SU-DHL-6 (cell line): ENCODE data around the gene SH3PXD2A.

Source experiments
- H2AFZ ChIP-seq: fragments of 200-600 bp; sonication (generic); 2 replicates; pipeline ENCODE4 v1.6.1; 2014; ENCODE audit warnings: low read depth, mild to moderate bottlenecking, moderate library complexity, mixed read lengths, antibody characterized with exemption, low read length; ENCODE audit not compliant: severe bottlenecking
- H3F3A ChIP-seq: fragments of 200-600 bp; shearing (Covaris generic); 2 replicates; pipeline ENCODE4 v1.6.0; 2016; ENCODE audit warnings: antibody characterized with exemption, mild to moderate bottlenecking; ENCODE audit not compliant: insufficient read depth
- H3K27ac ChIP-seq: fragments of 200-600 bp; sonication (generic); 2 replicates; pipeline ENCODE4 v1.5.1; 2016; ENCODE audit warnings: low read depth, mild to moderate bottlenecking, low read length, moderate library complexity, mixed read lengths
- H3K27me3 ChIP-seq: fragments of 200-600 bp; sonication (generic), shearing (Covaris generic); 2 replicates; pipeline ENCODE4 v1.6.0; 2014; ENCODE audit warnings: mild to moderate bottlenecking, low read length
- H3K36me3 ChIP-seq: fragments of 200-600 bp; sonication (generic); 2 replicates; pipeline ENCODE4 v1.6.1; 2014; ENCODE audit warnings: mild to moderate bottlenecking, low read length, mixed read lengths
- H3K4me2 ChIP-seq: fragments of 300-600, 200-600 bp; shearing (Covaris generic), sonication (generic); 2 replicates; pipeline ENCODE4 v1.6.0; 2014; ENCODE audit warnings: low read length, low read depth, mild to moderate bottlenecking; ENCODE audit not compliant: poor library complexity, severe bottlenecking
- H3K4me3 ChIP-seq: fragments of 200-600 bp; sonication (generic); 2 replicates; pipeline ENCODE4 v1.5.1; 2014; ENCODE audit warnings: antibody characterized with exemption, low read length, mild to moderate bottlenecking, mixed read lengths; ENCODE audit not compliant: insufficient read depth, poor library complexity, severe bottlenecking
- H3K79me2 ChIP-seq: fragments of 200-600 bp; sonication (generic); 2 replicates; pipeline ENCODE4 v1.6.1; 2014; ENCODE audit warnings: mild to moderate bottlenecking, low read length, moderate library complexity; ENCODE audit not compliant: insufficient read depth
- H3K9ac ChIP-seq: fragments of 200-600 bp; sonication (generic); 2 replicates; pipeline ENCODE4 v1.7.0; 2014; ENCODE audit warnings: mild to moderate bottlenecking, low read length
- H3K9me2 ChIP-seq: fragments of 200-600 bp; sonication (generic); replicated peaks from 2 replicates; pipeline ENCODE4 v1.6.1; 2014; ENCODE audit warnings: low read length; ENCODE audit not compliant: insufficient read depth
- H3K9me3 ChIP-seq: fragments of 200-600 bp; sonication (generic); 2 replicates; pipeline ENCODE4 v1.6.1; 2014; ENCODE audit warnings: low read length, mixed read lengths; ENCODE audit not compliant: insufficient read depth
- H4K20me1 ChIP-seq: fragments of 200-600 bp; sonication (generic); 2 replicates; pipeline ENCODE4 v1.6.1; 2014; ENCODE audit warnings: low read depth, mild to moderate bottlenecking, antibody characterized with exemption, low read length, moderate library complexity, mixed read lengths
- CTCF ChIP-seq: fragments of 200-600 bp; sonication (generic); IDR thresholded peaks from one replicate; pipeline ENCODE4 v1.5.1; 2017; ENCODE audit warnings: antibody characterized with exemption, mild to moderate bottlenecking, low read length, moderate library complexity; ENCODE audit not compliant: insufficient read depth, poor library complexity, severe bottlenecking
- EZH2phosphoT487 ChIP-seq: fragments of 200-600 bp; sonication (generic), shearing (Covaris generic); conservative IDR thresholded peaks from 2 replicates; pipeline ENCODE4 v1.6.1; 2018; ENCODE audit warnings: mild to moderate bottlenecking, antibody characterized with exemption, low read length, moderate library complexity, mixed read lengths

SH3PXD2A gene

DNA sequence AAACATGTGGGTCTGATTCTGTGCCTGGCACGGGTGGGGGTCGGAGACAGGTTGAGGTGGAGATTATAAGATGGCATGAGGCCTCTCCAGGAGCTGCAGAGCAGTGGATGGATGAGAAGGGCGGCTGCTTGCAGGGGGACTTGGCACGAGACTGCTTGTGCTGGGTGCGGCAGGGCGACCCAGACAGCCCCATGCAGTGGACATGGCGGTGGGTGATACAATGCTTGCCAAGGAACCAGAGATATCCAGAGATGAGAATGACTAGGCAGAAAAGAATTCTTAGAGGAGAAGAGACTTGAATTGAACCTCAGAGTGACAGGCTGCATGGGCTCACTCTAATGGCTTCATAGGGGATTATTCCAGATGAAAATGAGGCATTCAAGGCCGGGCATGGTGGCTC, 216.4 kb downstream of the SH3PXD2A start:
- Histone ChIP-seq H3F3A (no peaks in the 10 kb centered on the region), H3K79me2 (no peaks in the 10 kb centered on the region), H3K9me3 (no peaks in the 10 kb centered on the region), H3K4me3 (no peak overlapping the region), H3K9me2 (no peaks in the 10 kb centered on the region), H2AFZ (no peak overlapping the region), H4K20me1 (no peaks in the 10 kb centered on the region), H3K4me2 (no peak overlapping the region), H3K27ac (no peak overlapping the region), H3K36me3 (no peaks in the 10 kb centered on the region), H3K27me3 (no peaks in the 10 kb centered on the region), H3K9ac (no peak overlapping the region)
- TF ChIP-seq EZH2phosphoT487 = no peak
- TF ChIP-seq CTCF = no peak

GRCh38 chr10:103637927-103638557, 217.3 kb downstream of the SH3PXD2A start:
- Histone ChIP-seq H4K20me1 (no peaks in the 10 kb centered on the region), H3K4me2 (no peak overlapping the region), H3K9me3 (no peaks in the 10 kb centered on the region), H3F3A (no peaks in the 10 kb centered on the region), H2AFZ (no peak overlapping the region), H3K79me2 (no peaks in the 10 kb centered on the region), H3K9ac (no peak overlapping the region), H3K27me3 (no peaks in the 10 kb centered on the region), H3K9me2 (no peaks in the 10 kb centered on the region), H3K27ac (no peak overlapping the region), H3K4me3 (no peak overlapping the region), H3K36me3 (no peaks in the 10 kb centered on the region)
- TF ChIP-seq CTCF = no peak
- no peak for TF ChIP-seq EZH2phosphoT487

- Histone ChIP-seq H3K9me2 (no peaks in the 10 kb centered on the region), H3K9me3 (no peaks in the 10 kb centered on the region), H3K27ac (no peak overlapping the region), H3K27me3 (no peaks in the 10 kb centered on the region), H3K36me3 (no peaks in the 10 kb centered on the region), H3K9ac (no peak overlapping the region), H4K20me1 (no peaks in the 10 kb centered on the region), H3K79me2 (no peaks in the 10 kb centered on the region), H2AFZ (no peak overlapping the region), H3K4me3 (no peak overlapping the region), H3F3A (no peaks in the 10 kb centered on the region), H3K4me2 (no peak overlapping the region)
- TF ChIP-seq EZH2phosphoT487 (no peak), CTCF (no peak)
Observed at GRCh38 chr10:103637011-103637410, 218.4 kb downstream of the SH3PXD2A start.
